ENCODE results near the gene TH.

DNA sequence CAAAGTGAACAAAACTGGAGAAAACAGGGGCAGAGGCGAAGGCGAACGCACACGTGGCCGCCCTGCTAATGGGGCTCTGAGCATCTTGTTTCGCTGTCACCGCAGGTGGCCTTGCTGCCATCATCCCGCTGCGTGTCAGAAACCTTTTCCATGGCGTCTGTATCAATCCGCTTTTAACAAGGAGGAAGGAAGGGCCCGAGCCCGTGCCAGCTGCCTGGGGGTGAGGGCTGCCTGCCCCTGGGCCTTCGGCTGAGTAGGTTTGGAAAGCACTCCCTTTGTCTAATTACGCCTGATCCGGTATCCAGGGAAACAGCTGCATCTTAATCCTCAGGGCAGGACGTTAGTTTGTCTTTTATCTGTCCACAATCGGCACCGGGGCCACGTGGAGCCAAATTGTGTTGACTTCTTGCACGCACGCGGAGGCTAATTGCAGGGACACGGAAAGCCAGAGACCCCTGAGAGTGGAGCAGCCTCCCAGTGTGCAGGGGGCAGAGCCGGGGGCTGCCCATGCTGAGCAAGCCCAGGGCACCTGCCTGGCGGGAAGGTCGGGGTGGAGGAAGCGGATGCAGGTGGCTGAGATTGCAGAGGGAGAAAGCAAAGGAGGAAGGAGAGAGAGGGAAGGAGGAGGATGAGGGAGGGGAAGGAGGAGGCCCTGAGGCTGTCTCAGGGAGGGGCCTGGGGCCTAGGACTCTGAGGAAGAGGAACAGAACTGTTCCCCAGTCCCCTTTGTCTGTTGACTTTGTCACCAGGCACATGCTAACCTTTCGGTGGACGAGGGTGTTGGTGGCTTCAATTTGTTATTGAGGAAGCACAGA lies 19.2 kb upstream of the TH start:
- TF ChIP-seq, protein P1, sequence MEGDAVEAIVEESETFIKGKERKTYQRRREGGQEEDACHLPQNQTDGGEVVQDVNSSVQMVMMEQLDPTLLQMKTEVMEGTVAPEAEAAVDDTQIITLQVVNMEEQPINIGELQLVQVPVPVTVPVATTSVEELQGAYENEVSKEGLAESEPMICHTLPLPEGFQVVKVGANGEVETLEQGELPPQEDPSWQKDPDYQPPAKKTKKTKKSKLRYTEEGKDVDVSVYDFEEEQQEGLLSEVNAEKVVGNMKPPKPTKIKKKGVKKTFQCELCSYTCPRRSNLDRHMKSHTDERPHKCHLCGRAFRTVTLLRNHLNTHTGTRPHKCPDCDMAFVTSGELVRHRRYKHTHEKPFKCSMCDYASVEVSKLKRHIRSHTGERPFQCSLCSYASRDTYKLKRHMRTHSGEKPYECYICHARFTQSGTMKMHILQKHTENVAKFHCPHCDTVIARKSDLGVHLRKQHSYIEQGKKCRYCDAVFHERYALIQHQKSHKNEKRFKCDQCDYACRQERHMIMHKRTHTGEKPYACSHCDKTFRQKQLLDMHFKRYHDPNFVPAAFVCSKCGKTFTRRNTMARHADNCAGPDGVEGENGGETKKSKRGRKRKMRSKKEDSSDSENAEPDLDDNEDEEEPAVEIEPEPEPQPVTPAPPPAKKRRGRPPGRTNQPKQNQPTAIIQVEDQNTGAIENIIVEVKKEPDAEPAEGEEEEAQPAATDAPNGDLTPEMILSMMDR (IDR thresholded peaks at IDR 0.05): no peak
- TF ChIP-seq POLR2AphosphoS5 (IDR thresholded peaks at IDR 0.05): no peak
- no peak for TF ChIP-seq POLR2A (IDR thresholded peaks at IDR 0.05; ENCODE audit: low read depth)
- TF ChIP-seq EP300 (IDR thresholded peaks at IDR 0.05): no peak
